ENCODE measurements around the gene FAM163B.

FAM163B gene

DNA sequence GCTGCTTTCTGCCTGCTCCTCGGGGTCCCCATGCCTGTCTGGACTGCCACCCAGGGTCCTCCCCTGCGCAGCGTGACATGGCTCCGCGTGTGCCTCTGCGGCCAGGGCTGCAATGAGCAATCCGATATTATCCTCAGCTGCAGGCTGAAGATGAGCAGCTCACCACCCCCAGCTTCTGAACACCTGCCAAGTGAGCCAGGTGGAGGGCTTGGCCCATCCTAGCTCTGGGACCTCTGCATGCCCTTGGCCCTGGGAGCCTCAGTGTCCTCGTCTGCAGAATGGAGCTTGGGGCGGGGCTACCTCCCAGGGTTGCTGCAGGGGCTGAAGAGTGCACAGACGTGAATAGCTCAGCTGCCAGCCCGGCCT, 80.3 kb downstream of the FAM163B start:
- DNase-seq (ENCODE audit: low read depth in 2 of 2) = no peak

DNA sequence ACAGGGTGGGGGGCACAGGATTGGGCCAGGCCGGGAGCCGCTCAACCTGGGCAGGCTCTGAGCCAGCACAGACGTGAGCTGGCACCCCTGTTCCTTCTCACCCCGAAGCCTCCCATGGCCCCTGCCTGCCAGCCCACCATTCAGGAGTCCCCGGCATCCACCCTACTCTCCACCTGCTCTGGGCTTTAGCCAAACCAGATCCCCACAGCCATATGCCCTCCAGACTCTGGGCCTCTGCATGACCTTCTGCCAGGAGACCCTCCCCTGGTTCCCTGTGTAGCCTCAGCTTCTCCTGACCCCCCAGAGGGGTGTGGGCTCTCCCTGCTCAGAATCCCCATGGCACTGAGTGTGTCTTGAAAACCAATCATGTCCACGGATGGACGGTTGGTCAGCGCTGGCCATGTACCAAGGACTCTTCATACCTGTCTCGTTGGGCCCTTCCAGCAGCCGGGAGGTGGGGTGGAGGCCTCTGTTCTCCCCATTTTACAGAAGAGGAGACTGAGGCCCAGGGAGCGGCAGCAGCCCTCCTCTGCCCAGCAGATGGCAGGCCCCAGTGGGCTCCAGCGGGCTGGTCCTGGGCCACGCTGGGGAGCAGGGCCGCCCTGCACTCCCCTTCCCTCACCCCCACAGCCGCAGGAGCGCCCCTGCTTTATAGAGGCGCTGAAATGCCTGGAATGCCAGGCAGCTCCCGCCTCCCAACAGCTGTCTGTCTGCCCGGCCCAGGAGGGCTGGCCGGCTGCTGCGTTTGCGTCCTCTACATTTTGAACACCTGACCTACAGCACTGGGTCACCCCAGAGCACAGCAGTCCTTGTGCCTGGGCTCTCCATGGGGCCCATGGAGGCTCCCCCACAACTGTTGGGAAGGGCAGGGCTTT, 81.0 kb downstream of the FAM163B start:
- no peak for DNase-seq (ENCODE audit: low read depth in 2 of 2)

- DNase-seq (ENCODE audit: low read depth in 2 of 2) = no peak
Measured at GRCh38 chr9:133527444-133527920, 81.7 kb downstream of the FAM163B start.

Data from stimulated activated CD8-positive, alpha-beta memory T cell treated with anti-CD3 and anti-CD28 coated beads, Interleukin-2, amount 100 ng/mL, for 48 hours (primary cell).